Common myeloid progenitor, CD34-positive (primary cell): ENCODE data around the gene TRDMT1.

Source experiments
- CTCF ChIA-PET: fragments of 350-600 bp; sonication (Branson Sonifier 250); formaldehyde crosslinking; loops from one replicate; lab custom pipeline; 2021; ENCODE audit warnings: antibody characterized with exemption; lab: Charles Lee
- POLR2A ChIA-PET: fragments of 350-600 bp; sonication (Branson Sonifier 250); formaldehyde crosslinking; loops from one replicate; lab custom pipeline; 2021; ENCODE audit warnings: antibody characterized with exemption; lab: Charles Lee
- DNase-seq, 3 donors: peaks; one replicate each; pipeline versions ENCODE4 v3.0.0 to v3.0.0-alpha.2; 2013
- H3K27ac ChIP-seq, 2 experiments: 1 replicate in 1 of 2; 2 replicates in 1 of 2; pipeline ENCODE4 v1.7.0; 2013; ENCODE audit warnings: inconsistent platforms in 2 of 2, low read length in 2 of 2, mild to moderate bottlenecking in 2 of 2, low read depth in 1 of 2, moderate library complexity in 1 of 2; ENCODE audit not compliant: severe bottlenecking in 2 of 2, insufficient read depth in 1 of 2, poor library complexity in 1 of 2
- H3K27me3 ChIP-seq, 5 experiments: replicated peaks in 2 of 5; 1 replicate in 3 of 5; 2 replicates in 2 of 5; pipeline versions ENCODE4 v1.6.1 to v1.7.0; 2013; ENCODE audit warnings: low read length in 4 of 5, mild to moderate bottlenecking in 2 of 5, moderate library complexity in 2 of 5, inconsistent platforms in 1 of 5; ENCODE audit not compliant: insufficient read depth in 5 of 5, control insufficient read depth in 4 of 5
- H3K36me3 ChIP-seq, 4 experiments: 1 replicate in 2 of 4; 2 replicates in 2 of 4; pipeline versions ENCODE4 v1.6.1 to v1.7.0; 2013; ENCODE audit warnings: low read length in 3 of 4, control low read depth in 1 of 4, mild to moderate bottlenecking in 1 of 4; ENCODE audit not compliant: control insufficient read depth in 4 of 4, insufficient read depth in 4 of 4
- H3K4me1 ChIP-seq, 4 experiments: 1 replicate in 3 of 4; 2 replicates in 1 of 4; pipeline versions ENCODE4 v1.6.1 to v1.7.1; 2013; ENCODE audit warnings: low read length in 3 of 4, mild to moderate bottlenecking in 3 of 4, control low read depth in 1 of 4, inconsistent platforms in 1 of 4, moderate library complexity in 1 of 4; ENCODE audit not compliant: control insufficient read depth in 4 of 4, insufficient read depth in 4 of 4; ENCODE audit errors: control extremely low read depth in 1 of 4
- H3K4me3 ChIP-seq, 7 experiments: 1 replicate in 4 of 7; 2 replicates in 3 of 7; pipeline versions ENCODE4 v1.5.1 to v1.7.0; 2013; ENCODE audit warnings: mild to moderate bottlenecking in 7 of 7, low read length in 6 of 7, moderate library complexity in 6 of 7, inconsistent platforms in 2 of 7, low read depth in 2 of 7, control low read depth in 1 of 7; ENCODE audit not compliant: insufficient read depth in 4 of 7, control insufficient read depth in 1 of 7; ENCODE audit errors: extremely low read depth in 1 of 7
- H3K9me3 ChIP-seq, 5 experiments: 1 replicate in 4 of 5; 2 replicates in 1 of 5; pipeline versions ENCODE4 v1.6.1 to v1.7.1; 2013; ENCODE audit warnings: low read length in 4 of 5, mild to moderate bottlenecking in 2 of 5, inconsistent platforms in 1 of 5, low read depth in 1 of 5, moderate library complexity in 1 of 5; ENCODE audit not compliant: control insufficient read depth in 4 of 5, insufficient read depth in 2 of 5; ENCODE audit errors: control extremely low read depth in 1 of 5
- WGBS: methylation state at CpG from one replicate; pipeline ENCODE4 v1.1.5; 2013; ENCODE audit not compliant: insufficient coverage; 5-methylcytosine and 5-hydroxymethylcytosine counted together

TRDMT1 gene

GRCh38 chr10:17237149-17237527 lies 35.7 kb upstream of the TRDMT1 start:
- H3K27ac ChIP-seq, result no peak overlapping the region
- no peak overlapping the region for H3K4me3 ChIP-seq
- no peaks in the 10 kb centered on the region for H3K9me3 ChIP-seq
- CTCF ChIA-PET, result interaction anchor here (0.8 to 1.0 kb wide), 3 partner anchors 347 to 397 kb away, joined by 3 read pairs; no protein-coding TSS in a partner anchor
- POLR2A ChIA-PET, result interaction anchor here (0.7 to 1.9 kb wide), 3 partner anchors 16 to 334 kb away, joined by 3 to 7 read pairs (median 3); no protein-coding TSS in a partner anchor
- no peaks in the 10 kb centered on the region for H3K27me3 ChIP-seq
- peak in 1 of 3 donors; percentile 29 for DNase-seq
- no CpG with 5 or more reads among the region's 5 CpGs for WGBS
- peaks cover 33 to 58% (median 47%) of the 10 kb centered on the region in 4 experiments for H3K36me3 ChIP-seq
- H3K4me1 ChIP-seq, result peaks cover 0 to 4% (median 1%) of the 10 kb centered on the region in 4 experiments

DNA sequence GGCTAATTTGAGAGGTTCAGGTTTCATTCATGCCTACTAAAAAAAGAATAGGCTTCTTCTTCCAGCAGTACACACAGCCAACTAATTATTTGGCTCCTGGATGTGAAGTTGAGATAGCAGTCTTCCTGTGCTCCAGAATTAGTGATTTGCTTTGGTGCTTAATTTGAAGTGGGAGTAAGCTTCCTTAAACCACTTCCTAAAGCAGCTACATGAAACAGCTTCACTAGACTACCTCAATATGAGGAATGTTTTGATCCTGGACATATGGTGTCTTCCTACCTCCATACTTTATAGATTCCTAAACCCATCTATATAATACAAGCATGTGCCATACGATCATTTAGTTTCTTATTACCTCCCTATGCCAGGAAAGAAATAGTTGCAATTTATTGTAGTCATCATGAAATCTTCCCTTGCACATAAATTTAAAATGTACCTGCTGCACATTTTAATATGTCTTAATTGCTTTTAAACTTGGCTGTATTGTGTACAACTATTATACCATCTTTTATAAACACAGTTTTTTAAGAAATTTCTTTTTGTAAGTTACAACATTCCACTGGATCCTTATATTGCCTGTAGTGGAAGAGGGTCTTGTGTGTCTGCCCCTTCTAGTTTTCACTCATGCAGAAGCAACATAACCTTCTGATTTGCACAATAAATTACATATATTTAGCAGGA lies 35.1 kb upstream of the TRDMT1 start:
- no peak overlapping the region for H3K27ac ChIP-seq
- DNase-seq, result peak in 2 of 3 donors; percentile 26 to 41
- peaks cover 34 to 62% (median 49%) of the 10 kb centered on the region in 4 experiments for H3K36me3 ChIP-seq
- no peak overlapping the region for H3K4me3 ChIP-seq
- no CpG with 5 or more reads among the region's 1 CpG for WGBS
- ChIA-PET POLR2A (interaction anchor here (1.1 to 1.9 kb wide), 2 partner anchors 17 to 31 kb away, joined by 3 to 7 read pairs; no protein-coding TSS in a partner anchor), CTCF (interaction anchor here (0.6 to 1.2 kb wide), 3 partner anchors 318 to 408 kb away, joined by 3 read pairs; no protein-coding TSS in a partner anchor)
- peaks cover 0 to 9% (median 1%) of the 10 kb centered on the region in 4 experiments for H3K4me1 ChIP-seq
- H3K27me3 ChIP-seq, result no peaks in the 10 kb centered on the region
- H3K9me3 ChIP-seq, result no peaks in the 10 kb centered on the region

GRCh38 chr10:17235136-17235535 lies 33.7 kb upstream of the TRDMT1 start:
- peak in 2 of 3 donors; percentile 52 to 59 for DNase-seq
- Histone ChIP-seq H3K4me3 (no peak overlapping the region), H3K27ac (no peak overlapping the region), H3K27me3 (no peaks in the 10 kb centered on the region), H3K9me3 (no peaks in the 10 kb centered on the region), H3K4me1 (peaks cover 3 to 20% (median 12%) of the 10 kb centered on the region in 4 experiments), H3K36me3 (peaks cover 41 to 75% (median 56%) of the 10 kb centered on the region in 4 experiments)
- 91% methylated on average over 8 of the region's 8 CpGs for WGBS
- ChIA-PET CTCF (interaction anchor here (1.0 to 1.4 kb wide), 3 partner anchors 10 to 39 kb away, joined by 3 to 4 read pairs (median 4); no protein-coding TSS in a partner anchor), POLR2A (interaction anchor here (0.5 to 1.4 kb wide), 2 partner anchors 232 to 274 kb away, joined by 3 to 4 read pairs; no protein-coding TSS in a partner anchor)

GRCh38 chr10:17234431-17234945 lies 33.0 kb upstream of the TRDMT1 start:
- CTCF ChIA-PET, result interaction anchor here (1.0 to 1.4 kb wide), 3 partner anchors 19 to 39 kb away, joined by 3 to 4 read pairs (median 3); no protein-coding TSS in a partner anchor
- POLR2A ChIA-PET, result interaction anchor here (0.5 to 2.2 kb wide), 3 partner anchors 33 to 275 kb away, joined by 3 to 9 read pairs (median 4); partner anchors contain the start of gene TRDMT1
- Histone ChIP-seq H3K4me1 (peaks cover 3 to 20% (median 14%) of the 10 kb centered on the region in 4 experiments), H3K27ac (no peak overlapping the region), H3K4me3 (no peak overlapping the region), H3K27me3 (no peaks in the 10 kb centered on the region), H3K36me3 (peaks cover 41 to 82% (median 57%) of the 10 kb centered on the region in 4 experiments), H3K9me3 (no peaks in the 10 kb centered on the region)
- DNase-seq, result peak in 2 of 3 donors; percentile 49 to 52
- WGBS, result 97% methylated on average over 5 of the region's 5 CpGs

DNA sequence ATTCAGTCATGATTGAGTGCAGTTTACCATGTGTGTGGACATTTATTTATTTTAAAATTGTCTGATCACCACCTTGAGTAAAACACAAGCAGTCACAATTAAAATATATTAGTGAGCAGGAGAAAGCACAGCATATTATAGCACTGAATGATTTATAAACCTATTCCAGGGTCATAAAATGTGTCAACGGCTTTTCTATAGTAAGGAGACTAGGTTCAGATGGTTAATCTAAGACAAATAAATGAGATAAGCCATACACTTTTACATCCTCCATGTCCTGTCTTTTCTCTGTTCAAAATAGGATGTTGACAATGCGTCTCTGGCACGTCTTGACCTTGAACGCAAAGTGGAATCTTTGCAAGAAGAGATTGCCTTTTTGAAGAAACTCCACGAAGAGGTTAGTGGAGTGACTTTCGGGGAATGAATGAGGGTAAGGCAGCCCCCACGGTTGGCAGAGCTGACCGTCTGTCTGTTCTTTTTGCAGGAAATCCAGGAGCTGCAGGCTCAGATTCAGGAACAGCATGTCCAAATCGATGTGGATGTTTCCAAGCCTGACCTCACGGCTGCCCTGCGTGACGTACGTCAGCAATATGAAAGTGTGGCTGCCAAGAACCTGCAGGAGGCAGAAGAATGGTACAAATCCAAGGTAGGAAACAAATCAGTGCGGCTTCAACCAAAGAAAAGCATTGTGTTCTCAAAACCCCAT lies 32.0 kb upstream of the TRDMT1 start:
- DNase-seq, result peak in 2 of 3 donors; percentile 53
- H3K4me3 ChIP-seq, result no peak overlapping the region
- 96% methylated on average over 13 of the region's 14 CpGs for WGBS
- no peaks in the 10 kb centered on the region for H3K9me3 ChIP-seq
- H3K36me3 ChIP-seq, result peaks cover 41 to 85% (median 57%) of the 10 kb centered on the region in 4 experiments
- ChIA-PET POLR2A (interaction anchor here (0.6 to 2.2 kb wide), 4 partner anchors 24 to 362 kb away, joined by 3 to 9 read pairs (median 4); partner anchors contain the start of gene TRDMT1), CTCF (interaction anchor here (1.1 to 1.6 kb wide), 3 partner anchors 20 to 344 kb away, joined by 3 to 5 read pairs (median 3); partner anchors contain the start of gene TRDMT1)
- no peaks in the 10 kb centered on the region for H3K27me3 ChIP-seq
- peaks cover 3 to 22% (median 15%) of the 10 kb centered on the region in 4 experiments for H3K4me1 ChIP-seq
- H3K27ac ChIP-seq, result no peak overlapping the region

- Histone ChIP-seq H3K9me3 (no peaks in the 10 kb centered on the region), H3K4me1 (peaks cover 12 to 30% (median 18%) of the 10 kb centered on the region in 4 experiments), H3K27me3 (no peaks in the 10 kb centered on the region), H3K4me3 (peak overlapping the region in 3 of 7 experiments; percentile 93 to 98 (median 97)), H3K36me3 (peaks cover 39 to 77% (median 53%) of the 10 kb centered on the region in 4 experiments), H3K27ac (no peak overlapping the region)
- WGBS, result 100% methylated on average over 1 of the region's 3 CpGs
- DNase-seq, result peak in 2 of 3 donors; percentile 41 to 42
- ChIA-PET POLR2A (interaction anchor here (0.6 to 2.2 kb wide), 4 partner anchors 26 to 415 kb away, joined by 3 to 9 read pairs (median 4); partner anchors contain the start of genes RSU1 and TRDMT1), CTCF (interaction anchor here (1.2 to 1.6 kb wide), 4 partner anchors 31 to 343 kb away, joined by 3 to 5 read pairs (median 3); partner anchors contain the start of gene TRDMT1)
Measured at GRCh38 chr10:17232276-17232960, 30.9 kb upstream of the TRDMT1 start.
